ENCODE data around the gene BLOC1S5. TPM values are rescaled to one million over a fixed set of nuclear protein-coding genes. Genes with fewer than 3 reads are reported as not detected.
"Not testable (repeated sequence)": the region's sequence is repeated elsewhere in the genome, so short reads cannot be mapped to it uniquely, and the experiment has no call there.

The BLOC1S5 gene
- total and polyA plus RNA-seq, 2 of the 8 experiments (the other 6 are each of a cell fraction or from before 2014, with no cell fraction given), result 3.4 to 17.2 TPM

GRCh38 chr6:8045769-8046168, 18.4 kb downstream of the BLOC1S5 start:
- FAIRE-seq; H4K8ac ChIP-seq (ENCODE audit: extremely low read depth, insufficient read depth, low read length); H2BK15ac ChIP-seq (ENCODE audit: low read length); H3K4me1 ChIP-seq (replicated peaks in 1 of 4; ENCODE audit: control insufficient read depth in 3 of 4, insufficient read depth in 4 of 4, low read length in 3 of 4); H3K4ac ChIP-seq (replicated peaks; ENCODE audit: insufficient read length, low read depth, low read length); H3K56ac ChIP-seq (replicated peaks; ENCODE audit: insufficient read length, low read depth, low read length); H3K23me2 ChIP-seq (ENCODE audit: low read depth, low read length); H3K79me2 ChIP-seq (ENCODE audit: control insufficient read depth in 1 of 2, insufficient read depth in 2 of 2, low read length in 2 of 2); H4K91ac ChIP-seq (replicated peaks; ENCODE audit: insufficient read length, low read length); H3K4me2 ChIP-seq (ENCODE audit: insufficient read depth in 1 of 2, low read depth in 2 of 2, low read length in 2 of 2); DNase-seq (ENCODE audit: low read depth in 1 of 2, low spot score in 2 of 2); H2BK120ac ChIP-seq (replicated peaks; ENCODE audit: low read depth, low read length); H2BK12ac ChIP-seq (ENCODE audit: low read depth, low read length); POLR2A ChIA-PET (ENCODE audit: partially characterized antibody); H3K9me3 ChIP-seq (ENCODE audit: insufficient read depth in 2 of 2, low read depth in 1 of 2, low read length in 1 of 2); H2BK20ac ChIP-seq (ENCODE audit: low read length); H3K23ac ChIP-seq (ENCODE audit: insufficient read length); H3K9ac ChIP-seq (replicated peaks in 1 of 4; ENCODE audit: extremely low read depth in 1 of 4, low read depth in 3 of 4, low read length in 3 of 4); H4K20me1 ChIP-seq (replicated peaks in 1 of 2; ENCODE audit: control insufficient read depth in 1 of 2, insufficient read depth in 2 of 2, low read length in 2 of 2); H2BK5ac ChIP-seq (ENCODE audit: low read depth, low read length); H4K5ac ChIP-seq (ENCODE audit: insufficient read length, low read depth, low read length); H3K18ac ChIP-seq (ENCODE audit: extremely low read depth, low read length); H3K79me1 ChIP-seq (ENCODE audit: low read depth, low read length); H3K4me3 ChIP-seq (ENCODE audit: extremely low read depth in 1 of 4, insufficient read depth in 2 of 4, low read depth in 3 of 4, low read length in 4 of 4); H3K36me3 ChIP-seq (ENCODE audit: control insufficient read depth in 2 of 4, insufficient read depth in 4 of 4, low read length in 3 of 4); H2AFZ ChIP-seq (ENCODE audit: low read length); H3K14ac ChIP-seq (ENCODE audit: insufficient read length); H3K27ac ChIP-seq (ENCODE audit: low read depth, low read length); H3K27me3 ChIP-seq (replicated peaks in 1 of 4; ENCODE audit: control insufficient read depth in 3 of 4, extremely low read depth in 1 of 4, insufficient read depth in 3 of 4, low read length in 3 of 4); H2AK5ac ChIP-seq (ENCODE audit: low read depth, low read length): not testable (repeated sequence)
- 85% methylated on average over 4 of the region's 4 CpGs; no CpG with 5 or more reads in 1 of the 2 experiments for WGBS, 2 experiments (ENCODE audit: extremely low coverage in 1 of 2, insufficient coverage in 1 of 2, insufficient read length in 1 of 2, insufficient replicate concordance in 2 of 2, low coverage in 1 of 2, low lambda C conversion rate in 2 of 2, missing lambda C conversion rate in 1 of 2)
- CTCF ChIA-PET (ENCODE audit: partially characterized antibody), result interaction anchor here (0.7 kb wide), 1 partner anchor 373 kb away, joined by 3 read pairs; no protein-coding TSS in a partner anchor
